ENCODE measurements around the gene PACRG. TPM values are rescaled to one million over a fixed set of nuclear protein-coding genes. Genes with fewer than 3 reads are reported as not detected.
"Not testable (repeated sequence)": the region's sequence is repeated elsewhere in the genome, so short reads cannot be mapped to it uniquely, and the experiment has no call there.

Gene PACRG
- polyA plus RNA-seq, 5 donors: 5.6 to 6.9 (median 6.4) TPM

DNA sequence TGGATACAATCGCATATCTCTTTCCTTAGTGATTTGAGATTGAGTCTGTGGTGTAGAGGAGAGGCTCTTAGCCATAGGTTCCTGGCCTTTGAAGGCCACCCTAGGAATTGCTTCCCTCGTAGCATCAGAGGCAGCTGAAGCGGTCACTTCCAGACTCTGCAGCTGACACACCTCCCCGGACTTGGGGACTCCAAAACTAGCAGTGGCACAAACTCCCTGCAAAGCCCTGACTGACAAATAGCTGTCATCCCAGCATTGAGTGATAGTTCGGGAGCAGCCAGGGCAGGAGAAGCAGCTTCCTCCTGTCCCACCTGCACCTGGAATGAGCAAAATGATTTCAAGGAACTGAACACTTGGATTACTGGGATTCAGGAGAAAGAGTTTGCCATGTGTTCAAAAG, 586.2 kb downstream of the PACRG start:
- DNase-seq: no peak

- no peak for DNase-seq
These were observed 587.2 kb downstream of the PACRG start for GRCh38 chr6:163314791-163315470.

- DNase-seq: not testable (repeated sequence)
These were observed 589.2 kb downstream of the PACRG start for GRCh38 chr6:163316866-163317495.

DNA sequence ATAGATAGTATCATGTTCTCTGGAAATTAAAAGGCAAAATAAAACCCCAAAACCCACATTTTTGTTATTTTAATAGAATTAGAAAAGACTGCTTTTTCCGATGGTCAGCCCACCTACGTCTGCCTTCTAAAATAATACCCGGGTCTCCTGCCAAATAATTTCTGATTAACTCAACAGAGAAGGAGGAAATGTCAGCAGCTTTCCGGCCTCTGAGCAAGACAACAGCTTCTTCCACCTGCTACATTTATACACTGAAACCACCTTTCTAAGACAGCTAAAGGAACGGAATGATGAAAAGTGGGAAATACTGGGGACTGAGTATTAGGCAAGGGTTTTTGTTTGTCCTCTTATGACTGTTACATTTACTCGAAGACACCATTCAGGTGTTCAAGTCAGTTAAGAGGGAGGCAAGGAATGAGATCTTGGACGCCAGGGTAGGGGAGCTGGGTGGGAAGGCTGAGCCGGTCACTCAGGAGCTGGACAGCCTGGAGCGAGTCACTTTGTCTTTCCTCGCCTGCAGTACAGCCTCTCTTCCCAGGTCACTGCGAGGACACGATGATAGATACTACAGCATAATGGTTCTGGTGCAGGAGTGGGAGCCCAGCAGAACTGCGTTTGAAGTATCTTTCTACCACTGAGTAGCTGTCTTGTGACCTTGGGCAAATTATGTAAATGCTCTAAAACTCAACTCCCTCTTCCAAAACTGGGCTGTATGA, 590.5 kb downstream of the PACRG start:
- DNase-seq: no peak

- DNase-seq: no peak
These were observed 592.0 kb downstream of the PACRG start for GRCh38 chr6:163319609-163320366.

- DNase-seq: no peak
These were observed 592.6 kb downstream of the PACRG start for GRCh38 chr6:163320402-163320801.

- DNase-seq: no peak
These were observed 593.0 kb downstream of the PACRG start for GRCh38 chr6:163320804-163321203.

DNA sequence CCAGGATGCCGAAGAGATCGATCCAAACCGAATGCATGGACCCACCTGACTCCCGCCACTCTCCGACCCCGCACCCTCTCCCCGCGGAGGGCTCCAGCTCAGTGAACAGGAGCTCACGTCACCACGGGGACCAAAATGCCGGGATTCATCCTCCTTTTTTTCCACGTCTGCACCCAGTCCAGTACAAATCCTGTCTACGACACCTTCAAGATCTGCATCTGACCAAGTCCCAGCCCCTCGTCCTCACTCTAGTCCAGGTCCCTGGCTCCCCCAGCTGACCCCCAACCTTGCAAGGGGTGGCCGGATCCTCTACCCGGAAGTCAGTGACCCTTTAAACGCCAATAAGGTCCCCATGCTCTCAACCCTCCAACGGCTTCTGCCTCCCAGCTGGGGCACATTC, 593.9 kb downstream of the PACRG start:
- no peak for DNase-seq

- DNase-seq: no peak
These were observed 595.5 kb downstream of the PACRG start for GRCh38 chr6:163323274-163323673.

DNA sequence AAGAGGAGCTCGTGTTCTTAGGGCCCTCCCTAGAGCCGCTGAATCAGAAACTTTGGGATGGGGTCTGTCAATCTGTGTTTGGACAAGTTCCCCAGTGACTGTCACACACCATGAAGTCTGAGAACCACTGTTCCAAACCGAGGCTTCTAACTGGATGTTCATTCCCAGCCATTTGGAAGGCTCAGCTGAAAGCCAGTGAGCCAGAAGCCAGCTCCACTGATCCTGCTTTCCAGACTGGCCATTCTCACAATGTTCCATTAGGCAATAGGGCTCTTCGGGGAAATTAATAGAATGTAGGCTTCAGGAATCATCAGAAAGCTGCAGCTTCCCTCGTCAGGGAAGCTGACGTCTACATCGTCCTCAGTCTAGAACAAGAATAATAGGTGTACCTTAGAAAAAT, 595.9 kb downstream of the PACRG start:
- no peak for DNase-seq

DNA sequence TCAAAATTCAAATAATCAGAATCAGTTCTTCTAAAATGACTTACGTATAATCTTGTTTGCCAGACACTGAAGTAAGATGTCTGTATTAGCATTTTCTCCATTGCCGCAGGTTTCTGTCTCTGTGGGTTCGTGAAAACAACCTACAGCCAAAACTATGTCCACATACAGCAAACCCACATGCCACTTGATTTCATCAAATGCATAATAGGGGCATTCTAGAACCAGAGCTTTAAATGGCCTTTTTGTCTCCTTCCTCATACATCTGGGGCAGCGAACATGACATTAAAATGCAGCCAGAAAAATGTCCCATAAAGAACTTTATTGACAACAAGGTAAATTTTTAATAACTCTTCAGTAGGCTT, 596.5 kb downstream of the PACRG start:
- no peak for DNase-seq

GRCh38 chr6:163324688-163325389, 597.1 kb downstream of the PACRG start:
- DNase-seq: no peak

DNA sequence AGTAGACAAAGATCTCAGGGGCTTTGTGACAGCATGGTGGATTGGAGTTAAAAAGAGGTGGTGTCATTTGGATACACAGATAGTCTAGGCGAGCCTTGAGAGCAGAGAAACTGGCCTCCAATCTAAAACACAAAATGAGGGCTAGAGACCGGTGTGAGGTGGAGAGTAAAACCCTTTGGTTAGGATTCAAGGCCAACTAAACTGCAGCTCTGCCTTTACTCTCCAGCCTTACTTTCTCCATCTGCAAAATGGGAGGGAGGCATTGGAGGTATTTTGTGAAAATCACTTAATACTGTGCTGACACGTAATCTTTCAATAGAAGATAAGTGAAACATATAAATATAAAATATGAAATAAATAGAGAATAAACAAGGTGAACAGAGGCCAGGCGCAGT, 597.6 kb downstream of the PACRG start:
- no peak for DNase-seq

- no peak for DNase-seq
These were observed 599.5 kb downstream of the PACRG start for GRCh38 chr6:163327165-163327880.

- no peak for DNase-seq
These were observed 600.1 kb downstream of the PACRG start for GRCh38 chr6:163327921-163328320.

GRCh38 chr6:163328411-163328810, 600.6 kb downstream of the PACRG start:
- no peak for DNase-seq

DNA sequence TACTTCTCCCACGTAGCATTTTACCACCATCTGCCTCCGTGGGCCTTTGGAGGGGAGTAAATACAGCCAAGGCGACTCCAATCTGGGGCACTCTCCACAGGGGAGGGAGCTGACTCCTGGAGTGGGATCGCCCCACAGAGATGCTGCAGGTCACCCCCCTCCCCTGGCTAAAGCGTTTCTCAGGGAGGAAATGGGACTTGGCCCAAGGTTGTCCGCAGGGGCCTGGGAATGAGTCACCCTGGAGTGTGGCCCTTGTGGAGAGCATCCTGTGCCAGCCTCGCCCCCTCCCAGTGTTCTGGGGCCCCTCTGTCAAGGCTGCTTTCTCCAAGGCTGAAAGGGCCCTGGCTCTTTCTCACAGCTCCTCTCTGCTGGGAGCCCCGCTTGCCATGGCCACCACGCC, 602.2 kb downstream of the PACRG start:
- DNase-seq: no peak

DNA sequence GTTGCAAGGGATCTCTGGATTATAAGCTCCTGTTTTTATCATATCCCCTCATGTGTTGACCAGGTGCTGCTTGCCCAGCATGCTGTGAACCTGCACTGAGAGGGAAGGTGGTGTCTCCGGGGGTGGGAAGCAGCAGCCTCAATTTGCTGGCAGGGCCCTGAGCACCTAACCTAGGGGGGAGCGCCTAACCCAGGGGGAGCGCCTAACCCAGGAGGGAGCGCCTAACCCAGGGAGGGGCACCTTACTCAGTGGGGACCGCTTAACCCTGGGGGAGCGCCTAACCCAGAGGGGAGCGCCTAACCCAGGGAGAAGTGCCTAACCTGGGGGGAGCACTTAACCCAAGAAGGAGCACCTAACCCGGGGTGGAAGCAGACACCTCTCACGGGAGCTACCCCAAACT, 603.5 kb downstream of the PACRG start:
- DNase-seq: no peak

DNA sequence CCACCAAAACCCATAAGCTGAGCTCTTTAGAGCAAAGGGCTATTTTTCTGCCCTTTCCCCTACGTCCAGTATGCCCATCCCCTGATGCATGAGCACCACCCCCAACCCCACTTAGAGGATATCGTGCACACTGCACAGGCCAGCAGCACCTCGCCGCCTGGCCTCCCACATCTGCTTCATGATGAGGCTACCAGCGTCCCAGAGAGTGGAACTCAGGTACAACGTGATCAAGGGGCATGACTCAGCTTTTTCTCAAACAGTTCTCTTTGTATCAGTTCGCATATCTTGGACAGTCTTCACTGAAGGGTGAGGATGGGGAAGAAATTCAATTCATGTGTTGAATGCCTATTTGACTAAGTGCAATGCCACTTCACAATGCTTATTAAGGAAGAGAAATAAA, 604.8 kb downstream of the PACRG start:
- DNase-seq: no peak

- DNase-seq: no peak
These were observed 605.3 kb downstream of the PACRG start for GRCh38 chr6:163333038-163333437.

Measured in right lung (tissue), 5 donors.